Kidney capillary endothelial cell (primary cell): ENCODE data around the gene TMEM178A.
"Not testable (repeated sequence)": the region's sequence is repeated elsewhere in the genome, so short reads cannot be mapped to it uniquely, and the experiment has no call there.

Source experiments
- DNase-seq: peaks from one replicate; pipeline ENCODE4 v3.0.0-alpha.2; 2018; ENCODE audit warnings: low spot score

TMEM178A gene

DNA sequence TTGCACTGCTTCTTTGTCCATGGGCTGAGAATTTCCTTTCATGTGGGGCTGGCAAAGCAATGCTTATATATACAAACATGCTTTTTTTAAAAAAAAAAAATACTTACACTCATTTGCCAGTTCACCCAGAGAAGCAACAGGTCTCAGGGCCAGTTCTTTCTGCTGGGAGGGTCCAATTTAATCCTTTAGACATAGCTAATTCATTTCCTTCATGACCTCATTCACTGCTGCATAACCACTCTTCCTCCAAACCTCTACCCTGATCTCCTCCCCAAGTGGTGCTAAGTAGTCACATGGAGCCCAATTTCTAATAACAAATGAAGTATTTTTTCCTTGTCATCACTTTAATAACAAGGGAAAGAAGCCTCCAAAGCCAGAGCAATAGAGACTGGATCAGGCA, 17.1 kb upstream of the TMEM178A start:
- DNase-seq = no peak

DNA sequence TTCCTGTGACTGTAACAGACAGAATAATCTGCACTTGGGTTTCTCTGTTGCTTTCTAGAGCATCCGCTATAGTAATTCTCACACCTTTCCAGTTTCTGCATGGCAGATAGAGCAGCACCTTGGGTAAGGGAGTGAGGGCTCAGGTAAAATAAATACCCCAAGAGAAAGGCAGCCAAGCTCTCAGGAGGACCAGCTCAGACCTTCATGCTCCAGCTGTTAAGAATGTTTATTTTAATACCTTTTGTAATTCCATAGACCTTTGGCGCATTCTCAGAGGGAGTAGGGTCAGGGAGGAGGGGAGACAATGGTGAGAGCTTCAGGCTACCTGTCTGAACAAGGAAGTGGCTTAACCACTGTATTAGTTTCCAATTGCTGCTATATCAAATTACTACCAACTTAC, 16.2 kb upstream of the TMEM178A start:
- DNase-seq = no peak

DNA sequence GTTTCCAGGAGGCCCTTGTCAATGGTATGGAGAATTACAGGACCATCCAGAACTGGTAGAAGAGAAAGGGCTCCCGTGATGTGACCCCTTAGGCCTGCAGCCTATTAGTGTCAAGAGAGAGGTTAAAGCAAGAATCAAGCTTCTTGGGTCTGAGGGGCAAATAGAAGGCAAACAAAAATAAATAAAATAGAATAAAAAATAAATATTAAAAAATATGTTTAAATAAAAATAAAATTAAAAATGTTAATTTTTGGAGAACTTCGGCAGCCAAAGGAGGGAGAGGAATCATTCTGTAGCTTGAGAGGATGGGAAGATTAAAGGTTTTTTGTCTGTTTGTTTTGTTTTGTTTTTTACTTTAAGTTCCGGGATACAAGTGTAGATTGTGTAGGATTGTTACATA, 15.2 kb upstream of the TMEM178A start:
- no peak for DNase-seq

DNA sequence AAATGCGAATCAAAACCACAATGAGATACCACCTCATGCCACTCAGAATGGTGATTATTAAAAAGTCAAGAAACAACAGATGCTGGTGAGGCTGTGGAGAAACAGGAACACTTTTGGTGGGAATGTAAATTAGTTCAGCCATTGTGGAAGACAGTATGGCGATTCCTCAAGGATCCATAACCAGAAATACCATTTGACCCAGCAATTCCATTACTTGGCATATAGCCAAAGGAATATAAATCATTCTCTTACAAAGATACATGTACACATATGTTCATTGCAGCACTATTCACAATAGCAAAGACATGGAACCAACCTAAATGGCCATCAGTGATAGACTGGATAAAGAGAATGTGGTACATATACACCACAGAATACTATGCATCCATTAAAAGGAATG, 9.5 kb upstream of the TMEM178A start:
- DNase-seq = not testable (repeated sequence)

DNA sequence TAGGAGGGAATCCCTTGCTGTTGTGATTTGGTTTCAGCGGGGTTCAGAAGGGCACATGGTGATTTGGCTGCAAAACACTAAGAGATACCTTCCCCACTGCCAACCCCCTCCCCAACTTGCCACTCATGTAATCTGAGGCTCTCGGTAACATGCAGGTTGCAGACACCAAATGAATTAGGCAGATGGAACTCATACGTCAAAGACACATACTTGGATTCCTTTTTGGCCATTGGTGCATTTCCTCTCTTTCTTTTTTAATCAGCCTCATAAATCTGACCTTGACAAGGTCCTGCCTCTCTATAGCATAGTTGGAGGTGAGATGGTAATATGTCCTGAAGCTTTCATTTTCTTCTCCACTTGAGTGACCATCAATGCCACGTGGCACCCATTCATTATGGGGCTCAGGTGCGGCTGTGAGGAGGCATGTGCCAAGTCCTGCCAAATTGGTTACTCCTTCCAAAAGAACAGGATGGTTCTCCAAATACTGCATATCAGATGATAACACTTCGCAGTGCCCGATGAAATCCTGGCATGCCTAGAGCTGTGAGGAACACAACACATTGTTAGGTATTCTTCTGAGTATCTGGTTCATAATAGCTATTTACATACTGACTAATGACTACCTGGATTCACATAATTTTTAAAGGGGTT, 8.3 kb upstream of the TMEM178A start:
- DNase-seq = no peak

DNA sequence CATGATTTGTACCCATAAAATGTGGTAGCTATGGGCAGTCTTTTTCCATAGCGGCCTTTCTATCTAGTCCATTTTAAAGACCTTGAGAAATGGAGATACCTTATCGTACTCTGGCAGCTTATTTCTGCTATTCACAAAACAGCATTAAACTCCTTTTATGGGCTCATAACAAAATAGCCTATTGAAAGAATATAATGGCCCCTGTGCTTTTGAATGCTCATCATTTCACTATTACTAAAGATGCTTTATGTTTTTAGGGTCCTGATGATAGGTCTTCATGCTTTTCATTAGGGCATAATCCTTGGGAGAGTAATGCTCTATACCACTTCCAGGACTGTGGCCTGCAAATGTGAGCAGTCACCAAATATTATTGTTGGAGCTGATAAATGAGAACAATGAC, 7.3 kb upstream of the TMEM178A start:
- DNase-seq = no peak

DNA sequence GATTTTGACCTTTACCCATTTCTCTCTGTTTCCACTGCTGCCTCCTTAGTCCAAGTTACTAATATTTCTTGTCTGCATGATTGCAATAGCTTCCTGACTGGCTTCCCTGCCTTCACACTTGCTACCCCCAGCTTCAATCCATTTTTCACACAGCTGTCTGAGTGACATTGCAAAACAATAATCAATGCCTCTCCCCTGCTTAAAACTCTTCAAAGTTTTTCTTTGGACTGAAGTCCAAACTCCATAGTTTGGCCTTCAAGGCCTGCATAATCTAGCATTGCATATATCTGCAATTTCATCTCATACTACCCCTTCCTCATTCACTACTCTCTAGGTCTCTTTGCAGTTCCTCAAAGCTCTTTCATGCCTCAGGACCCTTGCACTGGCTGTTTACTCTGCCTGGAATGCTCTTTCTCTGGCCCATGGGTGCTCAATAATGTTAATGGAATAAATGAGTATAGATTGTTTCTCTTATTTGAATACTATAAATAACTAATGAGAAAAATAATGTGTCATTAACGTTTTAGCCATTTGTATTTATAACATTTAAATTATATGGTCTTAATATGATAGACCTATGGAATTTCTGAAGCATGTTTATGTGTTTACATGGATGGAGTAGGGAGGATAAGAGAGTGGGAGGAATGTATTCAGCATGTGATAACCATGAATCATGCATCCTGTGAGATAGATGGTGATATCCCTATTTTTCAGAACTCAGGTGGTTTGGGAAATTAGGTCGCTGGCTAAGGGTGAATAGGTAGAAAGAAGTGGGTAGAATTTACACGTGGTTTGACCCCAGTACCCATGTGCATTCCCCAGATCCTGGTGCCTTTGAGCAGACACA, 5.7 kb upstream of the TMEM178A start:
- no peak for DNase-seq

DNA sequence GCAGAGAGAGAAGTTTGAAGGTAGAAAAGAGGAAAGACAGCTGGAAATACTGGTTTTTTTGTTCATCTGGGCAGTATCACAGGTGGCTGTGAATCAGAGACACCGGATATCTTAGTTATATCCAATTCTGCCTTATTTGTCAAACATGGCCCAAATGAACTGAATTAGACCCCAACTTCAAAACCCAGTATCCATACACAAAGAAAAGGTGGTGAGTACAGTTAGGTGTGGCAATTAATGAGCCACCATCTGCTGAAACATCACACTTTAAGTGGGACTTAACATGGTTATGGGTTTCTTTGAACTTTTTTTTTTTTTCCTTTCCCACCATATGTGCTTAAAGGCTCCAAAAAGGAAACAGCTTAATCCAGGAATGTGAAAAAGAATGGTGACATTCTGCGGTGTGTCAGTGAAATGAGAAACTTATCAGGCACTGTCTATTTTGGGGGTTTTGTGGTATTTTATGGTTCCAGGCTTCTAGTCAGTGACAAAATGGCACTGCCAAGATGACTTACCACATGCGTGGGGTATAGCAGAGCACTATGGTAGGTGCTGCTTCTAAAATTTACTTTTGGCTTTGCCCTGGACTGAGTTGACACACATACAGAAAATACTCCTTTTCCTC, 5.0 kb upstream of the TMEM178A start:
- no peak for DNase-seq

DNA sequence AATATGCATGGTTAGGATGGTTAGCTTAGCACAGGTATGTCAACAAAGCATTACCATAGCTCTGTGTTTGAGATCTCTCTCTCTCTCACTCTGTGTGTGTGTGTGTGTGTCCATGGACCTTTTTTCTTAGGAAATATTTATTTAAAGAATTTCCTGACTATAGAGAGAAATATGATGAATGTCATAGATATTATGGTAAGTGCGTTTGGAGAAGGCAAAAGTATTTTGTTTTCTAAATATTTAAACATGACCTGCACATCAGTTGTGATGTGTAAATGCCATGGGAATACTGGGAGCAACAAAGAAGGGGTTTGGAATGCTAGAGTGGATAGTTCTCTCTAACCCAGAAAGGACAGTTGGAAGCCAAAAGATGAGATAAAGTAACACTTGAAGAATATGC, 3.9 kb upstream of the TMEM178A start:
- no peak for DNase-seq

DNA sequence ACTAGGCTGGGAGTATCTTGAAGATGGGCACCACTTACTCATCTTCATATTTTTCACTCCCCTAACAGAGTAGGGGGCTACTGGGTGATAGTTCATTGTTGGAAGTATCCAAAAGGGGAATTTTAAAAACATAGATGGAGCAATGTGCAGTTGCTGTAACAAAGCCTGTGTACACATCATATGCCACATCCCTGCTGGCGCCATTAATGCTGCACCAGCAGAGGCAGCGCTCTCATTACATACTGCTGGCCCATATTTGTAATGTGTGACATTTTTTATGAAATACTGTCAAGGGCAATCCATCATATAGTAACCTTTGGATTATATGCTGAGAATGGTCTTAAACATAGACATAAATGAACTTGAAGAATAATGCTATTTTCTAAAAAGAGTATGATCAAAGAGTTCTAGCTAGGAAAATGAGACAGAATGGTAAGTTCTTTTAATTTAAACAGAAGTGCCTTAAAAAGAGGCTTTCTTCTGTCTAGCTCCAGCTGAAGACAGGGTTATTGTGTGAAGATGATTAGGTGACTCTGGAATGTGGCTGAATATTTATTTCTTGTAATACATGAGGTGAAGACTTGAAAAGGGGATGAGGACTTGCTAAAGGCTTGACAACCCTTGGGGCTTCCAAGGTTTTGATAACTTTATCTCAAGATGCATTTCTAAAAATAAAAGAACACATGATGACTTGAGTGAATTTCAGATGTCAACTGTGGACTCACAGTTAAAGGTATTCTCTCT, 2.4 kb upstream of the TMEM178A start:
- DNase-seq = no peak

DNA sequence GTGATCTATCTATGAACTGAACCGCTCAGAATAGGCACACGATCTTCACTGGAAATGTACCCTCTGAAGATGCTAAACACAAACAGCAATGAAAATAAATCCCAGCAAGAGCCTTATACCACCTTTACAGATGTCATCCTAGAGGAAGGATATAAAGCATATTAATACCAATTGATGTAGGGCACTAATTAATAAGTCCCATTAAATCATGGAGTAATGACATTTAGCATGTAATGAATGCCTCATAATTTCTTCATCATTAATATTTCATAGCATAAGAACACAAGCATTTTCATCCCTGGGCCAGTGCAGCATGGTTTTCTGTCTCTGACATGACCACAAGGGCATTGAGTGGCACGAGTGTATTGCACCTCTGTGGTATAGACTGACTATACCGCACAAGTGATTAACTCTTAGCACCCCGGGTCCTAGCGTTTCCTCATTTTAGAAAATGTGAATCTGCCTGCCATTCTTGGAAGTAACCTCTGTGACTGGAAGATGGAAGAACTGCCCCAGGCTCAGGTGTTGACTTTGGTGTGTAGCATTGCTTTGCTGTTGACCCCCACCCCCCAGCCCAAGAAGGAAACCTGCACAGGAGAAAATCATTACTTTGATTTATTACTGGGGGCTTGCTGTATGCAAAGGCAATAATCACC, 1.4 kb upstream of the TMEM178A start:
- no peak for DNase-seq

DNA sequence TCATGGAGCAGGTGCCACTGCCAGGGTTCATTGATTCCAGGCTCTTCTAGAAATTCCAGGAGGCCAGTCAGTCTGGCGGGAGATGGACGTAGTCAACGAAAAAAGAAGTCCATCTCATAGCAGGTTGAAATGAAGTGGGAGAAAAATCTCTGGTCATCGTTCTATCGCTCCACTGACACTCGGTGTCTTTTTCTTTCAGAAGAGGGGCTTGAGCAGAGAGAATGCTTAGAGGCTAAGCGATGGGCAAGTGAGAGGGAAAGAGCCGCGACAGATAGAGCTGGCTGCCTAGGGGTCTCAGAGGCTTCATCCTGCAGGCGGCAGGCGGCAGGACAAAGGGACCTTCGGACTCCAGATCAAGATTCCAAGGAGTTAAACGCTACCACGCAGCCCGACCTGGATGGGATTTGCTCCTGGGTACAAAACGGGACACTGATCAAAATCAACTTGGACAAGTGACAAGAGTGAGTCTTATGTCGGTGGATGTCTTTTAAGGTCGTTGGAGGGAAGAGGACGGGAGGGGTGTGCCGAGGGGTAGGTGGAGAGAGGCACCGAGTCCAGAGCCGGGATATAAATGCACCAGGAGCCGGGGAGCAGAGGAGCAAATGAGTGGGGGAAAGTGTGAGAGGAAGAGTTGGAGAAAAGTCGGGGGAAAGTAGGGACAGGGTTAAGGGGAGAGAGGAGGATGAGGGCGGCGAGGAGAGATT, 677 bp upstream of the TMEM178A start:
- no peak for DNase-seq

DNA sequence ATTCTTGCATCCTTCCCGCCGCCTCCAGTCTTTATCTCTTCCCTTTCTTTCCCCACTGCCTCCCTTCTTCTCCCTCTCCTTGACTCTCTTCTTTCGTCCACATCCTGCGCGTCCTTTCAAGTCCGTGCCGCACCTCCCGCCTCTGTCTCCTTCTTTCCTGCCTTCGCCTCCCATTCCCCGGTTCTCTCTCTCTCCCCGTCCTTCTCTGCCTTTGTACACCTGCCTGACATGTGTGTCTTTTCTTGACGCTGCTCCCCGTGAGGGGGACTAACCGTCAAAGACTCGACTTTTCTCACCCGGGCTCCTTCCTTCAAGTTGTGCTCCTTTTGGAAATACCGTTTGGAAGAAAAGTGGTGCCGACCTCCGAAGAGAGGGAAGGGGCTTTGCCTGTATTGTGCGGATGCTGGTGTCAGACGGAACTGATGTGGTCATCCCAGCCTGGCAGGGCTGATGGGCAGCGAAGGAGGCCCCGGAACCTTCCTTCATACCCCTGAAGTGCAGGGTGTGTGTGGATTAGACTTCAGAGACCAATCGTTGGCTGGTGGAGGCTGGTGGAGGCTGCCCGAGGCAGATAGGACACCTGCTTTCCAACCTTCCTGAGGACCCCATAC, 879 bp downstream of the TMEM178A start:
- no peak for DNase-seq

DNA sequence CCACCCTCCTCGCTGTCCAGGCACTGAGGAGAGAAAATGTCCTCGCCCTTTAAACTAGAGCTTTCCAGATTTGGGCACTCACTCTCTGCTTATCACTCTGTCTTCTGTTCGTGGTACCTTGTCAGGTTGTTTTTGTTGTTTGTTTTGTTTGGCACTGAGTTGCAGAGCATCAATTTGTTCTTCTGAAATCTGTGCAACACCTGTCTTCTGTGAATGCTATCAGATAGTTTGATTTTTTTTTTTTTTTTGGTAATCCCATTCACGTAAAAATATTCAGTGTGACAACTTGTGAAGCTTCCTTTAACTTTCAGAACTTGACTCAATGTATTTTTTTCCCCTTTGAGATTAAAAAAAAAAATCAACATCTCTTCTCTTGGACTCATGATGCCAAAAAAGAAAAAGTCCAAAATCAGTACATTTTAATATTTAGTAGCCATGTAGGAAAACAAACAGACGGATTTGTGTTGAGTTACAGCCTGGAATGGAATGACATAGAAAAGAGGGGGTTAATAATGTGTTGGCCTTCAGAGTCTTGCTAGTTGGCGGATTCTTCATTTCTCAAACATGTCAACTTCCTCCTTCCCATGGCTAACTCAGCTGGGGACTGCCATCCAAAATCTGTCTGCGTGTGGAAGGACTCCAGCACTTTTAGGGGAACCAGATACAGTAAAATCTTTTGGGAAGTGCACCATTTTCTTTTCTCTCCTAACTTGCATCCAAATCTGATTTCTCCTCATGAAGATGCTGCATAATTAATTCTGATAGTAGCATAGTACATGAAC, 1.6 kb downstream of the TMEM178A start:
- no peak for DNase-seq

DNA sequence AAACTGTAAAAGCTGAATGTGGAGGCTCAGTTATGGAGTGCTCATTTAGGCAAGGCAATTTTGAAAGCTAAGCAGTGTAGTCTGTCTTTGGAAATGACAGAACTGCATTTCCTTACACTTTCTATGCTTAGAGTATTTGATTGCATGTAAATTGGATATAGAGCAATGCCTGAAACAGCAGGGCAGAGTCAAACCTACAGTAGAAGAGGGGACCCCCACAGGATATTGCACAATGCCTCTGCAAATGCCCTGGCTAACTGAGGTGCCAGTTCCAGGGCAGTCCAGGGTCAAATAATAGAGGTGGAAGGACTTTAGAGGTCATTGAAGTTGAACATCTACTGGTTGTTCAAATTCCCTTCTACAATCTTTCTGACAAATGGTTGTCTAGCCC, 2.2 kb downstream of the TMEM178A start:
- DNase-seq = no peak

DNA sequence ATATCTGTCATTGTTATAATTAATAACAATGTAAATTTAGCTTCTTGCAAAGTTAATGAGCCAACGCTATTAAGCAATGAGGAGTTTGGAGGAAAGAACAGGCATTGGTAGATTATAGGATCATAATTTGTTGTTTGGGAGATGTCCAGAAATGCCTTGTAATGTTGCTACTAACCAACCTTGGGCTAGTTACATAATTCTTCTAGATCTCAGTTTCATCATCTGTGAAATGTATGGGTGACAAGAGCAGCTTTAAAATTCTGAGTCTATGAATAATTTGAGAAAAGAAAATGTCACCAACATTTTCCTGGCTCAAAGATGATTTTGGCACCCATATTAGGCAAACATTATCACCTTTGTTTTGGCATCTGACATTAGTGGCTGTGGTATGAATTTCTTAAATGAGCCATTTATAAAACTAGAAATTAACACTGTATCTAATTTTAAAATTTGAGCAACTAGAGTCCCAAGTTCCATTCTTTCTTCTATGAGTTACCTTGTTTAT, 2.9 kb downstream of the TMEM178A start:
- no peak for DNase-seq

DNA sequence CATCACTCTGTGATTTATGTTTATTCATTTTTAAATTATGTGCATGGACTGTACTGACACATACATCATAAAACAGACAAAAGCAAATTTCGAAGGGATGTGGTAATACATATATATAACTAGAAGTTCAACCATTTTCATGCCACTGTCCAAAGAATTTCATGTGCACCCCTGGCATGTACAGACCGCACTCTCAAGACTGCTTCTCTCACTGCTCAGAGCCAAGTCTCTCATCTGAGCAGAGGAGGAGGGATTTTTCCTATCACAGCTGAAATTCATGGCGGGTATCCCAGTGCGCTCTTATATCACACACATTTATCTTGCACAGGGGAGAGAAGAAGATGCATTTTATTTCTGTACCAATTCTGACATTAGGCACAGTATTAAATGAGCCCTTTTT, 5.9 kb downstream of the TMEM178A start:
- DNase-seq = no peak

DNA sequence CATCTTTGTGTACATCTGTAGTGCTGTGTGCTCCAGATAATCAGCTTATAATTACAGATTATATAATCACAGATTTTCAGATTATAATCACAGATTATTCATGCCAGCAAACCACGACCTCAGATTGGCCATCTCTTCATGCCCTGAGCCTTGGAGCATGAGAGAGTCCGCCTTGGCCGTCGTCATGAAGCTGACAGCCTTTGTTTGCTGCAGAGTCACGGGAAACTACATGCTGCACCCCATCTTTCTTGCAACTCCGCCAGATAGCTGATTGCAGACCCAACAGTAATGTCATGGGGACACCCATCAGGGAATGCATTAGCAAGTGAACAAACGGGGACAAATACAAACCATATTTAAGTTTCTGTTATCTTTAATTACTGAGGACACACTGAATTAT, 7.3 kb downstream of the TMEM178A start:
- no peak for DNase-seq

DNA sequence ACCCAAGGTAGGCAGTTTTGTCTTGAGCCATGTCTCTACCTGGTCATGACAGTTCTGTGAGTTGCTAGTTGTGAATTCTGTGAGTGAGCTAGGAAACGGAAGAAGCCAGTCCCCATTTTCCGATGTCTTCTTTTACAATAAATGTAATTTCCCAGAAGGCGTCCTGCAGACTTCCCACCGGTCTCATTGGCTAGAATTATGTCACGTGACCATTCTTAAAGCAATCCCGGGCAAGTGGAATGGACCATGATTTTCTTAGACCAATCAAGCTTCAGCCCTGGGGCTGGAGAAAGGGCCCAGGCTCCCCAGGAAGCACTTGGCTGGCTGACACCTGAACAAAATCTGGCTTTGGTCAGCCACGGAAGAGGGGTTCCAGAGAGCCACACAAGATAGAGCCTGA, 10.6 kb downstream of the TMEM178A start:
- no peak for DNase-seq

DNA sequence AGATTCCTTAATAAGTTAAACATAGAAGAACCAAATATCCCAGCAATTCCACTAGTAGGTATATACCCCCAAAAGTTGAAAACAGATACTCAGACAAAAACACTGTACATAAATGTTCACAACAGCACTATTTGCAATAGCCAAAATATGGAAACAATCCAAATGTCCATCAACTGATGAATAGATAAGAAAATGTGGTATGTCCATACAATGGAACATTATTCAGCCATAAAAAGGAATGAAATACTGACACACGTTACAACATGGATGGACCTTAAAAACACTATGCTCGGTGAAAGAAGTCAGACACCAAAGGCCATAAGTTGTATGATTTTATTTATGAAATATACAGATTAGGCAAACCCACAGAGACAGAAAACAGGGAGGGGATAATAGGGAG, 12.5 kb downstream of the TMEM178A start:
- DNase-seq = no peak
